HTR-8/SVneo (cell line): ENCODE measurements around the gene LRWD1.
"Not testable (repeated sequence)": the region's sequence is repeated elsewhere in the genome, so short reads cannot be mapped to it uniquely, and the experiment has no call there.

Experiments used
- DNase-seq: peaks from one replicate; pipeline ENCODE4 v3.0.0; 2011; ENCODE audit warnings: low spot score, mixed read lengths; ENCODE audit not compliant: insufficient read length
- FAIRE-seq: peaks from 2 replicates; lab custom pipeline; 2011; peaks lifted over from hg19 to GRCh38; lab: Jason Lieb, UNC

LRWD1 gene

GRCh38 chr7:102467581-102468477 is 3.0 kb downstream of the LRWD1 start:
- FAIRE-seq (no peak), DNase-seq (no peak)

GRCh38 chr7:102468478-102469350 is 3.9 kb downstream of the LRWD1 start:
- FAIRE-seq, result no peak
- DNase-seq, result no peak

GRCh38 chr7:102469351-102469971 is 4.7 kb downstream of the LRWD1 start:
- DNase-seq, result no peak
- FAIRE-seq, result no peak

GRCh38 chr7:102469972-102470825 is 5.4 kb downstream of the LRWD1 start:
- DNase-seq (no peak), FAIRE-seq (no peak)

- FAIRE-seq (no peak), DNase-seq (no peak)
Observed at GRCh38 chr7:102471791-102472125, 7.0 kb downstream of the LRWD1 start.

GRCh38 chr7:102472126-102473041 is 7.6 kb downstream of the LRWD1 start:
- no peak for FAIRE-seq
- no peak for DNase-seq

GRCh38 chr7:102473271-102473991 is 8.6 kb downstream of the LRWD1 start:
- DNase-seq (no peak), FAIRE-seq (no peak)

- not testable (repeated sequence) for FAIRE-seq, DNase-seq
Observed at GRCh38 chr7:102474116-102474515, 9.3 kb downstream of the LRWD1 start.

- FAIRE-seq, DNase-seq: not testable (repeated sequence)
Observed at GRCh38 chr7:102474736-102475435, 10.1 kb downstream of the LRWD1 start.

- FAIRE-seq, DNase-seq: not testable (repeated sequence)
Observed at GRCh38 chr7:102478314-102479208, 13.8 kb downstream of the LRWD1 start, which contains the start of gene POLR2J. TSS of gene POLR2J (minus strand) at chr7:102478922. CDS start at chr7:102478860, 62 bp downstream.

GRCh38 chr7:102479209-102479584 is 14.4 kb downstream of the LRWD1 start:
- DNase-seq, FAIRE-seq: not testable (repeated sequence)

GRCh38 chr7:102479982-102480637 is 15.3 kb downstream of the LRWD1 start:
- not testable (repeated sequence) for DNase-seq, FAIRE-seq

GRCh38 chr7:102481962-102482361 is 17.2 kb downstream of the LRWD1 start:
- FAIRE-seq, DNase-seq: not testable (repeated sequence)

GRCh38 chr7:102484317-102484716 is 19.5 kb downstream of the LRWD1 start:
- DNase-seq, FAIRE-seq: not testable (repeated sequence)

GRCh38 chr7:102490529-102491075 is 25.8 kb downstream of the LRWD1 start:
- FAIRE-seq, DNase-seq: not testable (repeated sequence)
